Activated effector memory CD4-positive, alpha-beta T cell treated with anti-CD3 and anti-CD28 coated beads, Interleukin-2, amount 50 U/mL, for 16 hours (primary cell): ENCODE measurements around the gene NFE2L1.
"Not testable (repeated sequence)": the region's sequence is repeated elsewhere in the genome, so short reads cannot be mapped to it uniquely, and the experiment has no call there.

Source experiments
- DNase-seq: peaks from one replicate; pipeline ENCODE4 v3.0.0-alpha.2; 2020

NFE2L1 gene

GRCh38 chr17:48023400-48024148, 24.6 kb upstream of the NFE2L1 start:
- DNase-seq: peak; percentile 80

GRCh38 chr17:48024149-48025039, 23.8 kb upstream of the NFE2L1 start:
- peak; percentile 83 for DNase-seq

DNA sequence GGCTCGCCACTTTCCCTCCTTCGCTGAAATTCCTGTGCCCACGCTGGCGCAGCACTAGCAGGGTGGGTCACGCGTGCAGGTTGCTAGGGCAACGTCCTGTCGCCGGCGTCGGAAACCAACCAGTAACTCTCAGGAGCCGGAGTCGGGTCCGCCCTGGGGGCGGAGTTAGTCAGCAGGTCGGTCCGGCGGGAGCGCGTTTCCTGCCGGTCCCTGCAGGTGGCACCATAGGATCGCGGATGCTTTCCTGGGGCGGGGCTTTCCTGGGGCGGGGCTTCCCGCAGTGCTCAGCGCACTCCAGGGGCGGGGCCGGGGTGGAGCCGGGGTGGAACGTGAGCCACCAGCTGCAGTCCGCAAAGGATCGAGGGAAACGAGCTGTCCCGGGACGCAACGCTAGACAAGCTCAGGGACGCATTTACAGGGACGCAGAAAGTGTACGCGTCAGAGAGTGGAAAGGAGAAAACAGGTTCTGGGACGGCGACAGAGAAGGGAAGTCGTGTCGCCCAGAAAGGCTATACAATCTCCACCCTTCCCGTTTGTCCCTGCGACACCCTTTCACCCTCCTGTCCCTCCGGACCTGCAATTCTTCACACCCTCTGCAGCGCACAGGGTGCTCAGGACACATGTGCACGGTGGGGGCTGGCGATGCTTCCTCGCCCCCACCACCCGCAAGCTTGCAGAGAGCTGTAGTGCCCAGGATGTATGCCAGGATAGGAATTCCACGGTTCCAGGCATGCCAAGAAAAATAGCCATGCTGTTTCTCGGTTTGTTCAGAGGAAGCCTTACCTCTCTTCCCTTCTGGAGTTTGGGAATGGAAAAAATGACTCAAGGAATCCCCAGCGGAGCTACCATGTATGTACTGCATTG, 22.9 kb upstream of the NFE2L1 start:
- peak; percentile 99 for DNase-seq

DNA sequence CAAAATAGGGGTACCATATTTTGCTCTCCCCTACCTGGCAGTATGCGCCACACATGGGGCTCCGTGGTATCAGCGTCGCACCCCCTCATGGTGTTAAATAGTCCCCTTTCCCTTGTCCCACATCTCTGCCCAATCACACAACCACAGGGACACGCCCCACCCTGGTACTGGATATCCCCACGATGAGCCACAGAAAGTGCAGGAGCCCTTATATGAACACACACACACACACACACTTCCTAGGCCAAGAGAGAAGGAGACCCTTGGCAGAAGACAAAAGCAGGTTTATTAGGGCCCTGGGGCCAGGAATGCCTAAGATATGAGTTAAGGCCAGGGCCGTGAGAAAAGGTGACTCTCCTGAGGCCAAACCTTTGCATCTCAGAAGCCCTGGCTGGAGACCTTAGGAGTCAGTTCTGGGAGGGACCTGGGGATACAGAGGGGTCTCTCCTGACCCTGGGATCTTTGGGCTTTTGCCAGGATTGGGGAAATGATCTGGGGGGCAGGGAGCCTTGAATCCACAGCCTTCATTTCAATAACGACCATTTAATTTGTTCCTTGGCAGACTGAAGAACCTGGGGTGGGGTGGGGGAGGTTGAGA, 22.2 kb upstream of the NFE2L1 start:
- DNase-seq: no peak

- DNase-seq: peak; percentile 89
Measured at GRCh38 chr17:48026502-48027321, 21.4 kb upstream of the NFE2L1 start.

DNA sequence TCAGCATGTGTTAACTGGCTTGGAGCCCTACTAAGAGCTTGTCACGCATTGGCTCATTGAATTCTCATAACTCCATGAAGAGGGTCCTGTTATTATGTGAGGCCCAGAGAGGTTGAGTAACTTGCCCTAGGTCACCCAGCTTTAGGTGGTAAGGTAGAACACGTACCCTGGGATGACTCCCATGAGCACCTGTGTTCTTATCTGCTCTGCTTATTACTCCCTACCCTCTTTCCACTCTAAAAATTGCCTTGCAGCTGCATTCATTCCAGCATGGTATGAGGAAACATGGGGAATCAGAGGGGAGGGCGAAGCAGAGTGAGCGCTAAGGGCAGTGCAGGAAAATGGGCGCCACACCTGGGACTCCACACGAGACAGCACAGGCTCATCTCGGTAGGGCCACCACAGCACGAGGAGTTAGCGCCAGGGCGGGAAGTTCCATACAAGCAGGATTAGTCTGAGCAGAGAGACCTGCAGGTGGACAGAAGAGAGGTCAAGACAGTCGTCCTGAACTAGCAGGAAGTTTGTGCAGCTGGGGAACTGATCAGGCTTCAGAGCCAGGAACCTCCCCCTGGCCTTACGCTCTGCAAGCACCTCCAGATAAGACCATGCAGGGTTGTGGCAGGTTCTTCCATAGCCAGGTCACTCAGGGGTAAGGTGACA, 20.7 kb upstream of the NFE2L1 start:
- DNase-seq: no peak

DNA sequence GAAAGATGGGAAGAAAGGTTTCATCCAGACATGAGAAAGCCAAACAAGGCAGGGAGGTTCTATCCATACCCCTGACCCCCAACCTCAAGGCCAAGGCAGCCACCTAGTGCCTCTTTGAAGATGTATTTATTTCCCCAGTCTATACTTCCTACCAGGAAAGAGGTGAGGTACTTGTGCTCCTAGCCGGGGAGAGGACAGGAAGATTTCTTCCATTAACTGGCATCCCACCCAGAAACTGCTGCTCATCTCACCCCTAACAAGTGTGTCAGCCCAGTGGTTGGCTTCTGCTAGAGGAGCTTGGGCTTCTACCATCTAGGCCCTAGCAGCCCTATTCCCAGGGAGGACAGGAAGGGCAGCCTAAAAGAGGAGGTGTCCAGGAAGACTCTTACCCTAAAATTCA, 19.4 kb upstream of the NFE2L1 start:
- no peak for DNase-seq

- no peak for DNase-seq
Measured at GRCh38 chr17:48030531-48030930, 17.6 kb upstream of the NFE2L1 start.

DNA sequence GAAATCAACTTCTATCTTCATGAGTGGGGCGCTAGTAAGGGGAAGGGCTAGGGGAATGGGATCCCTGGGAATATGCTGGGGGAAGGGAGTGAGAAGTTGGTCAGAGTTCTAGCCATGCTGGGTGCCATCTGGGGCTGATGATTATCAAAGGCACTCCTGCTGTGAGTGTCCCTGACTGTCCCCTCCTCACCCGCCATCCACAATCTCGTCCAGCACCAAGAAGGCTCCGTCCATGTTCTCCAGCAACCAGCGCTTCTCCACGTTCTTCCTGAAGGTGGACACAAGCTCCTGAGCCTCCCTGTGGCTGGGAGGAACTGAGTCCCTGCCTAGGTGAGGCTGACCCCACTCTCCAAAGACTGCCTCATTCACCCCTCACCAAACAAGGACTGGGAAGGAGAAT, 16.2 kb upstream of the NFE2L1 start:
- no peak for DNase-seq

DNA sequence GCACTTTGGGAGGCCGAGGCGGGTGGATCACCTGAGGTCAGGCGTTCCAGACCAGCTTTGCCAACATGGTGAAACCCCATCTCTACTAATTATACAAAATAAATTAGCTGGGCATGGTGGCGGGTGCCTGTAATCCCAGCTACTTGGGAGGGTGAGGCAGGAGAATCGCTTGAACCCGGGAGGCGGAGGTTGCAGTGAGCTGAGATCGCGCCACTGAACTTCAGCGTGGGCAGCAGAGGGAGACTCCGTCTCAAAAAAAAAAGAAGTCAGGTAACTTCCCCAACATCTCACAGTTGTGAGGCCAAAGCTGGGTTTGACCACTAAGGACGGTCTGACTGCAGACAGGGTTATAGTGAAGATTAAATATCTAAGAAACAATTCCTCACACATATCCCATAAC, 13.4 kb upstream of the NFE2L1 start:
- DNase-seq: not testable (repeated sequence)

- no peak for DNase-seq
Measured at GRCh38 chr17:48036693-48037035, 11.5 kb upstream of the NFE2L1 start.

DNA sequence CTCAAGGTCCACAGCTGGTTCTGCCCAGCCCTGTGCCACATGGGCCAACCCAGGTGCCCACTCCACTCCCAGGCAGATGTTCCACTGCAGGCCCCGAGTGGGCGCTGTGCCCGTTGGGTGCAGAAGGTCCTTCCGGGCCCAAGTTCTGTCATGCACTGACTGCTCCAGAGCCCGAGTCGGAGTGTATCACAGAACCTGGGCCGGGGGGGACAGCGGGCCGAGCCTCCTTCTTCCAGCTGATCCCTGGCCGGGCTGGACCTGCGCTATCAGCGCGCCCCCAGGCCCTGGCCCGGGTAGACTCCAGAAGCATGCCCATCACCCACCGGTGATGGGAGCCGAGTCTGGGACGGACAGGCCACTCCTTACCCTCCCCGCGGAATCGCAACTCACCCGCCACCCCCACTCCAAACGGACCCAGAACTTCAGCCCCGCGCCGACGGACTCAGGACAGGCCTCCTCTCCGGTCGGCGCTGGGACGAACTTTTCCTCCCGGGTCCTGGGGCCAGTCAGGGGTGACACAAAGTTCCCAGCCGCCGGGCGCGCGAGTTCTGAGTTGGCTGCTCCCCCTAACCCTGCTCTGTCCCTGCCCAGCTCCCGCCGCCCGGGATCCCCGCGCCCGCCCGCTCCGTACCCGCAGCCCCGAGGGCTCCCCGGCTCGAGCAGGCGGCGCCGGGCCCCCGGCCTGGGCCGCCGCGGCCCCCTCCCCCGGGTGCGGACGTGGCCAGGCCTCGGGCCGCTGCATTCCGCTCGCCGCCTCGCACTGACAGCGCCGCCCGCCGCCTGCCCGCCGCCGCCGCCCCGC, 10.9 kb upstream of the NFE2L1 start, which contains the start of gene COPZ2:
Gene COPZ2, minus strand, starts transcription at position 762 of the 802 bp plus-strand sequence. Its CDS starts 20 bp downstream, at position 742.
- peak; percentile 86 for DNase-seq

DNA sequence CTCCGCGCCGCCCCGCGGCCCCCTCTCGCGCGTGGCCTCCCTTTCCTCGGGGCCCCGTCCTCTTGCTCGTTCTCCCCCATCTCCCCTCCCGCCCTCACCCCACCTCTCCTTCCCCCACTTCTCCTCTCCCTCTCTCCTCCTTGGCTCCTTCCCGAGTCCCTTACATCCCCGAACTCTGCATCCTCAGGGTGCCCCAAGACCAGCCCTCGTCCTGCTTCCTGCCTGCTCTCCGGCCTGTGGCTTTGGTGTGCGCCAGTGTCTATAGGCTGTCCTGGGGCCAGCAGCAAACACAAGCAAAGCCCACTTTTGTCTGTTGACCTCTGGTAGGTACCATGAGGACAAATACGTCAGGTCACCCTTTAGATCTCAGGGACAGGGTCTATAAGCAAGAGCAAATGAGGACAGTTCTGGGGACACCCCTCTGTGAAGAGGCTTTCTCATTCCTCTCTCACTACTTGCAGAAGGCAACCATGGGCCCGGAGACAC, 10.3 kb upstream of the NFE2L1 start:
- DNase-seq: no peak

DNA sequence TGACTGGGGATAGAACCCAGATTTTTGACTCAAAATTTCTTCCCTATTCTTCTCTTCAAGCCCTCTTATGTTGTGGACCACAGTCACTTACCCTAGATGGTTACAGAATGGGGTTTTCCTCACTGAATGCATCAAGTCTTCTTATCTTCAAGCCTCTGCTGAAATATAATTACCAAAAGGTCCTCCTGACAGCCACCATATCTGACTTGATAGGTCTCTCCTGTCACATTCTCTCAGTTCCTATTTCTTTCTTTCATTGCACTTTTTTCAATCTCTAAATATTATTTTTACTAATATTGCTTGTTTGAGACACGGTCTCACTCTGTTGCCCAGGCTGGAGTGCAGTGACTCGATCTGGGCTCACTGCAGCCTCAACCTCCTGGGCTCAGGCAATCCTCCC, 9.5 kb upstream of the NFE2L1 start:
- no peak for DNase-seq

GRCh38 chr17:48043176-48043575, 5.0 kb upstream of the NFE2L1 start:
- no peak for DNase-seq

DNA sequence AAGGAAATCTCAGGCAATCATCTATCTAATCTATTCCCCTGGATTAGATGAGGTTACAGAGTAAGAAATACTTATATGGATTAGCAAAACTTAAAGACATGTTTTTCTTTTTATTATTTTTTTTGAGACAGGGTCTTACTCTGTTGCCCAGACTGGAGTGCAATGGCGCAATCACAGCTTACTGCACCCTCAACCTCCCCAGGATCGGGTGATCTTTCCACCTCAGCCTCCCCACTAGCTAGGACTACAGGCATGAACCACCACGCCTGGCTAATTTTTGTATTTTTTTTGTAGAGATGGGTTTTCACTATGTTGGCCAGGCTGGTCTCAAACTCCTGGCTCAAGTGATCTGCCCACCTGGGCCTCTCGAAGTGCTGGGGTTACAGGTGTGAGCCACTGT, 3.3 kb upstream of the NFE2L1 start:
- peak; percentile 3 for DNase-seq

DNA sequence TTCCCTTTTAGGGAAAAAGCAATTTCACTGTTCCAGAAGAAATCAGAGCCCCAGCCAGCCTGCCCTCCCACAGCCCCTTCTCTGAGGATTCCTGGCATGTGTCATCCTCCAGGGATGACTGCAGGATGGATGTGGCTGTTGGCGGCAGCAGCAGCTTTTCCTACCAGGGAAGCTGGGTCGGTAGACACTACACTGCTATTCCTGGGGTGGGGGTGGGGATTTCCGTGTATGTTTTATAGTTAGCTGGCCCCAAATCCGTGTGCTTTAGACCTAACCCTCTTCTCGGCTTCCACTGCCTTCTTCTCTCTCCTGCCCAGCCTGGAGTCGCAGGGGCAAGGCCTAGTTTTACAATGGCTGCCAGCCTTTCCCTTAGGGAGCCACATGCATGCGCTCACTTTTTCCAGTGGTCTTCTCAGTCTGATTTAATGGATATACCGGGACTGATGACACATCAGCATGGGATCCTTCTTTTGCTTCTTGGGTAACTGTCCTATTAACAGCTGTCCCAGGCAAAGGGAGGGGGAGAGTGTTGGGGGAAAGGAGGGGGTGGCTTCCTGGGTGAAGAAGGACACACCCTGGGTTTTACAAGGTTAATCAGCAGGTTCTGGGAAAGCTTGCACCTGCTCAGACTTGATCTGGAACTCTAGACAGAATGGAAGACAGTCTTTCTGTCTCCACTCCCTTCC, 2.7 kb upstream of the NFE2L1 start:
- peak; percentile 16 for DNase-seq

- no peak for DNase-seq
Measured at GRCh38 chr17:48046296-48046695, 1.9 kb upstream of the NFE2L1 start.

DNA sequence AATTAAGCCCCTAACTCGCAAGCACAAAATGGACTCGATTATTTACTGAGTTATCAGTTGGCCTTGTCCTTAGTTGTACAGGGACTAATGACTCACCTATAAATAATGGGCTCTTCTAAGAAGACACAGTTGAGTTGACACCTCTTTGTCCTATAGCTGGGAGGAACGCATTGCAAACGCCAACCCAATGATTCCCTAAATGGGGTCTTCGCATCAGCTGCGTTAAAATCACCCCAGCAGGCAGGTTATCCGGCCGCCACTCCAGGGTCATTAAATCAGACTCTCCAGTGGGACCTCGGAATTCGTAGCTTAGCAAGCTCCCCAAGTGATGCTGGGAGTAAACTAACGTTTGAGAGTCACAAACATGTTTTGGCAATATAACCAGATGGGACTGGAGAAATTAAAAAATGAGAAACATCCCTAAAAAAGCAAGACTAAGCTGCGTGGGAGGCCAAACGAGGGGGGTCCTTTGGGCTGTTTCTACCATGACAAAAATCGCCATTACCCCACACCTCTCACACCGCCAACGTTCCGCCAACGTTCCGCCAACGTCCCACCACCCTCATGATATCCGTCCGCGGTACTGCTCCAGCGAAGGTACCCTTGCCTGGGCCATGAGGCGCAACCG, 932 bp upstream of the NFE2L1 start:
- no peak for DNase-seq
